T-cell (primary cell): Measurements from ENCODE around the gene SMOC1. TPM values are rescaled to one million over a fixed set of nuclear protein-coding genes. Genes with fewer than 3 reads are reported as not detected.

ENCODE experiments used
- ATAC-seq, 4 experiments: fragments of 200-7000 bp in 3 of 4; fragments of 150-1000 bp in 1 of 4; cut with Tn5 transposase; replicated peaks in 1 of 4; 1 replicate in 3 of 4; 2 replicates in 1 of 4; pipeline ENCODE4 v1.10.0; 2021; ENCODE audit warnings: moderate library complexity in 3 of 4, mild to moderate bottlenecking in 2 of 4, moderate number of reproducible peaks in 1 of 4
- CTCF ChIA-PET, 2 donors: fragments of 300-600 bp; sonication (Branson Sonifier 250); formaldehyde crosslinking; loops; one replicate each; lab custom pipeline; 2022; ENCODE audit warnings: antibody characterized with exemption in 2 of 2; lab: Charles Lee
- POLR2A ChIA-PET, 2 donors: fragments of 300-600 bp; sonication (Branson Sonifier 250); formaldehyde crosslinking; loops; one replicate each; lab custom pipeline; 2022; ENCODE audit warnings: antibody characterized with exemption in 2 of 2; lab: Charles Lee
- DNase-seq, 35 experiments: peaks; one replicate each; pipeline versions ENCODE4 v3.0.0 to v3.0.0-alpha.2; 2013 to 2023
- H3K27ac ChIP-seq: one replicate; pipeline ENCODE4 v1.5.1; 2013; ENCODE audit warnings: low read length
- H3K27me3 ChIP-seq, 2 experiments: replicated peaks in 1 of 2; 1 replicate in 1 of 2; 2 replicates in 1 of 2; pipeline versions ENCODE4 v1.6.1 to v1.7.0; 2013; ENCODE audit warnings: low read length in 1 of 2, mixed read lengths in 1 of 2; ENCODE audit not compliant: control insufficient read depth in 2 of 2, insufficient read depth in 2 of 2; ENCODE audit errors: extremely low read depth in 1 of 2
- H3K36me3 ChIP-seq, 2 donors: 1 replicate in 1 of 2; 2 replicates in 1 of 2; pipeline versions ENCODE4 v1.6.1 to v1.7.0; 2013; ENCODE audit warnings: low read length in 1 of 2; ENCODE audit not compliant: control insufficient read depth in 2 of 2, insufficient read depth in 1 of 2; ENCODE audit errors: extremely low read depth in 1 of 2
- H3K4me1 ChIP-seq, 2 experiments: 1 replicate in 1 of 2; 2 replicates in 1 of 2; pipeline versions ENCODE4 v1.6.1 to v1.7.0; 2013; ENCODE audit warnings: low read length in 2 of 2, mixed read lengths in 1 of 2; ENCODE audit not compliant: insufficient read depth in 2 of 2, control insufficient read depth in 1 of 2; ENCODE audit errors: extremely low read depth in 1 of 2
- H3K4me3 ChIP-seq, 2 donors: 1 replicate in 1 of 2; 2 replicates in 1 of 2; pipeline versions ENCODE4 v1.5.1 to v1.7.0; 2013; ENCODE audit warnings: mild to moderate bottlenecking in 2 of 2, low read length in 1 of 2, moderate library complexity in 1 of 2; ENCODE audit not compliant: control insufficient read depth in 1 of 2; ENCODE audit errors: extremely low read depth in 1 of 2
- H3K9me3 ChIP-seq: 2 replicates; pipeline ENCODE4 v1.7.0; 2013
- H3K27ac Mint-ChIP-seq, 2 donors: one replicate each; pipeline ENCODE4 v1.8.0; 2020 to 2021; ENCODE audit warnings: mild to moderate bottlenecking in 2 of 2, mixed read lengths in 2 of 2
- H3K27me3 Mint-ChIP-seq, 2 donors: one replicate each; pipeline ENCODE4 v1.8.0; 2021 to 2022; ENCODE audit warnings: mixed read lengths in 2 of 2
- H3K36me3 Mint-ChIP-seq: one replicate; pipeline ENCODE4 v1.8.0; 2021; ENCODE audit warnings: mixed read lengths
- H3K4me1 Mint-ChIP-seq, 3 donors: one replicate each; pipeline ENCODE4 v1.8.0; 2020 to 2022; ENCODE audit warnings: mixed read lengths in 3 of 3, mild to moderate bottlenecking in 1 of 3
- H3K4me3 Mint-ChIP-seq, 3 donors: one replicate each; pipeline ENCODE4 v1.8.0; 2020 to 2022; ENCODE audit warnings: mild to moderate bottlenecking in 3 of 3, mixed read lengths in 3 of 3, moderate library complexity in 3 of 3
- H3K9me3 Mint-ChIP-seq, 3 donors: one replicate each; pipeline ENCODE4 v1.8.0; 2020 to 2022; ENCODE audit warnings: mixed read lengths in 3 of 3
- WGBS: methylation state at CpG from one replicate; pipeline ENCODE4 v1.1.5; 2013; ENCODE audit warnings: missing lambda C conversion rate; ENCODE audit not compliant: insufficient coverage; 5-methylcytosine and 5-hydroxymethylcytosine counted together
- total RNA-seq, 35 experiments: library from RNA in 6 of 35; stranded (reverse) in 6 of 35; fragments of 120-200 nt in 1 of 35; gene quantifications; one replicate each; pipeline versions ENCODE4 v1.2.1 to v1.2.4 and lab custom pipeline; 2013 to 2026

Gene SMOC1
- total RNA-seq, 5 donors from 2014 or later (not counting 1 experiment from before 2014, with no cell fraction given): not detected

DNA sequence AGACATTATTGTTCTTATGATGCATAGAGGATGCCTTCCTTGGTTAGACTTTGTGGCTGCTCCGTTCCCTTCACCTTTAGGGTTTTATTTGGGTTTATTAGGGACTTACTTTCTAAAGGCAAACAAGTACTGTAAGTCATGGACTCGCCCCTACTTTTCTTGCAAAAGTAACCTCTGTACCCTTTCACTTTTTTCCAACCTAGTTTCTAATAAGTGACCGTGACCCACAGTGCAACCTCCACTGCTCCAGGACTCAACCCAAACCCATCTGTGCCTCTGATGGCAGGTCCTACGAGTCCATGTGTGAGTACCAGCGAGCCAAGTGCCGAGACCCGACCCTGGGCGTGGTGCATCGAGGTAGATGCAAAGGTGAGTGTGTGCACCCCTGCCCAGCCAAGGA, 72.7 kb downstream of the SMOC1 start:
- H3K4me1 Mint-ChIP-seq: no peaks in the 10 kb centered on the region
- H3K9me3 Mint-ChIP-seq: peaks cover 3 to 8% (median 5%) of the 10 kb centered on the region in 3 donors
- H3K4me3 Mint-ChIP-seq: no peak overlapping the region
- H3K27ac Mint-ChIP-seq: no peak overlapping the region
- ChIA-PET CTCF (no interaction called here), POLR2A (no interaction called here)
- DNase-seq: no peak
- H3K27me3 ChIP-seq: peaks cover 0 to 26% of the 10 kb centered on the region in 2 experiments
- no peaks in the 10 kb centered on the region for H3K36me3 ChIP-seq
- 95% methylated on average over 2 of the region's 9 CpGs for WGBS
- H3K36me3 Mint-ChIP-seq: no peaks in the 10 kb centered on the region
- H3K9me3 ChIP-seq: no peaks in the 10 kb centered on the region
- no peaks in the 10 kb centered on the region for H3K4me1 ChIP-seq
- no peak for ATAC-seq
- H3K4me3 ChIP-seq: no peak overlapping the region
- peaks cover 28 to 31% of the 10 kb centered on the region in 2 donors for H3K27me3 Mint-ChIP-seq
- no peak overlapping the region for H3K27ac ChIP-seq

DNA sequence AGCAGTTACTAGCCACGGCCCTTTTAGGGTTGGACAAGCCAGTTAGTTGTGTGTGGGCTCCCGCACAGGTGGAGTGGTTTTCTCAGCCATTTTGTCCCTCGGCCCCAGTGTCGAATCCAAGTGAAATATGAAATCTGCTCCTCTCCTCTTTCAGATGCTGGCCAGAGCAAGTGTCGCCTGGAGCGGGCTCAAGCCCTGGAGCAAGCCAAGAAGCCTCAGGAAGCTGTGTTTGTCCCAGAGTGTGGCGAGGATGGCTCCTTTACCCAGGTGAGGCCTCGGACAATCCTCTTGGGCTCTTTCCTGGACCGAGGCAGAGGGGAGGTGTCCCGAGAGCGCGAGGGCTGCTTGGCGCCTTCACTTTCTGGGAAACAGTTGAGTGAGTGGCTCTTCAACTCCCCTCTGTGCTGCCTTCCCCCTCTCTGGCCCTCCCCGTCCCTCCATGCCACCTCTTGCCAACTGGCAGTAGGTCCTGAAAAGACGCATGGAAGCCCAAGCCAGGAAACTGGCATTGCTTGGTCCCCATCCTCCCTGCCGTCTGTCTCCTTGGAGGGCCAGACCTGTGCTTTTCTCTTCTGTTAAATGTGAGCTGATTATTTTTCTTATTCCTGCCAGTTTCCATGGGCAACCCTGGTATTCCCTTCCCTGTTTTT, 74.2 kb downstream of the SMOC1 start:
- H3K36me3 ChIP-seq: no peaks in the 10 kb centered on the region
- no peaks in the 10 kb centered on the region for H3K4me1 ChIP-seq
- no peak for ATAC-seq
- 83% methylated on average over 10 of the region's 16 CpGs for WGBS
- no peak for DNase-seq
- no peaks in the 10 kb centered on the region for H3K4me1 Mint-ChIP-seq
- H3K27ac ChIP-seq: no peak overlapping the region
- peaks cover 28 to 31% of the 10 kb centered on the region in 2 donors for H3K27me3 Mint-ChIP-seq
- ChIA-PET POLR2A (no interaction called here), CTCF (no interaction called here)
- no peak overlapping the region for H3K27ac Mint-ChIP-seq
- no peak overlapping the region for H3K4me3 Mint-ChIP-seq
- H3K9me3 ChIP-seq: no peaks in the 10 kb centered on the region
- H3K4me3 ChIP-seq: no peak overlapping the region
- H3K27me3 ChIP-seq: peaks cover 0 to 26% of the 10 kb centered on the region in 2 experiments
- peaks cover 0 to 5% (median 4%) of the 10 kb centered on the region in 3 donors for H3K9me3 Mint-ChIP-seq
- no peaks in the 10 kb centered on the region for H3K36me3 Mint-ChIP-seq

DNA sequence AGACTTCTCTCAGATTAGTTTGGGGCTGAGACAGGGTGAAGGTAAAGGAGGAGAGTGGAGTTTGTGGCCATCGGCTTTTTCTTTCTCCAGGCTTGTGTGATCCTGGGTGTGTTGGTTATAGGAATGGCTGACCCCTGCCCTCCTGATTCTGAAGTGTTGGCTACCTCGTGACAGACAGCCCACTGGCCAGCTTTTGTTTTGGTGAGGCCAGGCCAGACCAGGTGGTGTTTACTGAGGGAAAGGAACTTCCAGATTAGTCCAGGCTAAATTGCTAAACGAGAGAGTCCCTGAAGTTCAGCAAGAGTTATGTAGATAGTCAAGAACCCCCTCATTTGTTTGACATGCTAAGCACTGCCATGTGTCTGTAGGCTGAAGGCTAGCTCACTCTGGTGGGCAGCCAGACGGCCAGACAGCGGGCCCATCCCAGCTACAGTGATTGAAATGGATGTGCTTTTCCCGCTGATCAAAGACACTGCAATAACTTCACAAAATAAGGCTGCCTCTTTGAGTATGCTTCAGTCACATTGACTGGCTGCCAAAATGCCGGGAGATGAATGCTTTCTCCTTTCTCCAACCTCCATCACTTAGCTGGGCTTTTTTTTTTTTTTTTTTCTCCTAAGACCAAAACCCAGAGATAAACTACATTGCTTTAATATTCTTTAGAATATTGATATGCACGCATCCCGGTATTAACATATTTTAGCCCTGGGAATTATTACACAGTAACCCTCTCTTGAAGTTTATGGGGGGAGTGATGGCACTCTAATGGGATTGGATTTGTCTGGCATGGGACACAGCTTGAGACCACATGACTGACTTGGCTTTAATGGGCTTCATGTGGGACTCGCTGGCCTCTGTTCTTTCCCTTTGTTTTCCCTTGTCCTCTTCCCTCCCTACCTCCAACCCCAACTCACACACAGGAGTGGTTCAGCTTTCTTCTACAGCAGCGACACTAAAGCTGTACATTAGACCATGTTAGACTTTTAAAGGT, 76.9 kb downstream of the SMOC1 start:
- ATAC-seq: no peak
- CTCF ChIA-PET: no interaction called here
- no peaks in the 10 kb centered on the region for H3K36me3 Mint-ChIP-seq

DNA sequence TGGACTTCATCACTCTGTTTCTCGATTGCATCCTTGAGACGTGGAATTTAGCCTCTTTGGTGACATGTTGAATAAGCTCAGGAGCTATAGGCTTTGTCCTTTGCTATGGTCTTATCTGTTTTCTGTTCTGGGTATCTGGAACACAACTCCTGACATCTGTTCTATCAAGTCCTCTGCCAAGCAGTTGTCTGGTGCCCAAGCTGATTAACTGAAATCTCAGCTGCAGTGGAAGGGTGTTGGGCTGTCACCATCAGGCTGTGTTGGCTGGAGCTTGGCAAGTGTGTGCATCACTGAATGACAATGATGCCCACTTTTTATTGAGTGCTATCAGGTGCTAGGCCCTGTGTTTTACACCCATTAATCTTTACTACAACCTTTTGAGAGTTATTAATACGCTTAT, 77.8 kb downstream of the SMOC1 start:
- ATAC-seq: no peak
- Mint-ChIP-seq H3K4me1 (no peaks in the 10 kb centered on the region), H3K27me3 (peaks cover 26 to 28% of the 10 kb centered on the region in 2 donors), H3K27ac (no peak overlapping the region), H3K9me3 (no peaks in the 10 kb centered on the region), H3K4me3 (no peak overlapping the region), H3K36me3 (no peaks in the 10 kb centered on the region)
- no peaks in the 10 kb centered on the region for H3K36me3 ChIP-seq
- H3K27me3 ChIP-seq: peaks cover 0 to 17% of the 10 kb centered on the region in 2 experiments
- no peaks in the 10 kb centered on the region for H3K9me3 ChIP-seq
- H3K4me1 ChIP-seq: no peaks in the 10 kb centered on the region
- CTCF ChIA-PET: no interaction called here
- WGBS: 100% methylated on average over 1 of the region's 3 CpGs
- no peak overlapping the region for H3K27ac ChIP-seq
- no peak overlapping the region for H3K4me3 ChIP-seq
- DNase-seq: no peak
- POLR2A ChIA-PET: no interaction called here

More for the DNA sequence above, 76.9 kb downstream of the SMOC1 start:
- Mint-ChIP-seq H3K9me3 (peaks cover 0 to 1% (median under 1%) of the 10 kb centered on the region in 3 donors), H3K4me1 (no peaks in the 10 kb centered on the region), H3K27ac (no peak overlapping the region), H3K4me3 (no peak overlapping the region), H3K27me3 (peaks cover 26 to 27% of the 10 kb centered on the region in 2 donors)
- H3K4me1 ChIP-seq: no peaks in the 10 kb centered on the region
- no peaks in the 10 kb centered on the region for H3K9me3 ChIP-seq
- WGBS: 69% methylated on average over 3 of the region's 11 CpGs
- POLR2A ChIA-PET: no interaction called here
- H3K27me3 ChIP-seq: peaks cover 0 to 17% of the 10 kb centered on the region in 2 experiments
- no peaks in the 10 kb centered on the region for H3K36me3 ChIP-seq
- no peak overlapping the region for H3K4me3 ChIP-seq
- no peak for DNase-seq
- no peak overlapping the region for H3K27ac ChIP-seq

GRCh38 chr14:69957986-69958385, 78.8 kb downstream of the SMOC1 start:
- CTCF ChIA-PET: no interaction called here
- POLR2A ChIA-PET: no interaction called here

GRCh38 chr14:69959136-69959535, 79.9 kb downstream of the SMOC1 start:
- no peaks in the 10 kb centered on the region for H3K4me1 ChIP-seq
- CTCF ChIA-PET: no interaction called here
- WGBS: no CpG with 5 or more reads among the region's 3 CpGs

More at GRCh38 chr14:69957986-69958385, 78.8 kb downstream of the SMOC1 start:
- Mint-ChIP-seq H3K9me3 (no peaks in the 10 kb centered on the region), H3K27me3 (peaks cover 24 to 32% of the 10 kb centered on the region in 2 donors), H3K4me3 (no peak overlapping the region), H3K4me1 (no peaks in the 10 kb centered on the region), H3K36me3 (no peaks in the 10 kb centered on the region), H3K27ac (no peak overlapping the region)
- H3K27ac ChIP-seq: no peak overlapping the region
- H3K9me3 ChIP-seq: no peaks in the 10 kb centered on the region
- no peaks in the 10 kb centered on the region for H3K36me3 ChIP-seq
- peaks cover 0 to 17% of the 10 kb centered on the region in 2 experiments for H3K27me3 ChIP-seq
- ATAC-seq (no peak), DNase-seq (no peak)
- no peak overlapping the region for H3K4me3 ChIP-seq
- no CpG with 5 or more reads among the region's 1 CpG for WGBS
- H3K4me1 ChIP-seq: no peaks in the 10 kb centered on the region

More at GRCh38 chr14:69959136-69959535, 79.9 kb downstream of the SMOC1 start:
- Histone ChIP-seq H3K27ac (no peak overlapping the region), H3K4me3 (no peak overlapping the region), H3K36me3 (no peaks in the 10 kb centered on the region), H3K9me3 (no peaks in the 10 kb centered on the region), H3K27me3 (peaks cover 0 to 9% of the 10 kb centered on the region in 2 experiments)
- POLR2A ChIA-PET: no interaction called here
- Mint-ChIP-seq H3K4me3 (no peak overlapping the region), H3K27me3 (peaks cover 19 to 31% of the 10 kb centered on the region in 2 donors), H3K4me1 (no peaks in the 10 kb centered on the region), H3K27ac (no peak overlapping the region), H3K9me3 (no peaks in the 10 kb centered on the region), H3K36me3 (no peaks in the 10 kb centered on the region)
- ATAC-seq: no peak
- no peak for DNase-seq
